Myocyte (in vitro differentiated cells): Measurements from ENCODE around the gene HAUS1. TPM values are rescaled to one million over a fixed set of nuclear protein-coding genes. Genes with fewer than 3 reads are reported as not detected.

Experiments used
- DNase-seq: peaks from one replicate; pipeline ENCODE4 v3.0.0-alpha.2; 2012; ENCODE audit warnings: low read depth
- polyA plus RNA-seq: library from polyadenylated mRNA; unstranded; fragments of >200 nt; gene quantifications from one replicate; pipeline ENCODE4 v1.2.1, GENCODE V29; 2012; ENCODE audit warnings: missing spikeins
- total RNA-seq: library from RNA; depleted of rRNA; stranded (reverse); fragments of >200 nt; gene quantifications from 2 replicates; pipeline ENCODE4 v1.2.3, GENCODE V29; 2014

HAUS1 gene
- 9.2 and 18.1 TPM in 2 replicates for total RNA-seq
- 11.7 TPM for polyA plus RNA-seq

GRCh38 chr18:46104128-46104911 lies at the start of gene HAUS1:
TSS of gene HAUS1 (plus strand) at chr18:46104385. CDS start at chr18:46104412, 27 bp downstream.
- DNase-seq = peak; percentile 88

DNA sequence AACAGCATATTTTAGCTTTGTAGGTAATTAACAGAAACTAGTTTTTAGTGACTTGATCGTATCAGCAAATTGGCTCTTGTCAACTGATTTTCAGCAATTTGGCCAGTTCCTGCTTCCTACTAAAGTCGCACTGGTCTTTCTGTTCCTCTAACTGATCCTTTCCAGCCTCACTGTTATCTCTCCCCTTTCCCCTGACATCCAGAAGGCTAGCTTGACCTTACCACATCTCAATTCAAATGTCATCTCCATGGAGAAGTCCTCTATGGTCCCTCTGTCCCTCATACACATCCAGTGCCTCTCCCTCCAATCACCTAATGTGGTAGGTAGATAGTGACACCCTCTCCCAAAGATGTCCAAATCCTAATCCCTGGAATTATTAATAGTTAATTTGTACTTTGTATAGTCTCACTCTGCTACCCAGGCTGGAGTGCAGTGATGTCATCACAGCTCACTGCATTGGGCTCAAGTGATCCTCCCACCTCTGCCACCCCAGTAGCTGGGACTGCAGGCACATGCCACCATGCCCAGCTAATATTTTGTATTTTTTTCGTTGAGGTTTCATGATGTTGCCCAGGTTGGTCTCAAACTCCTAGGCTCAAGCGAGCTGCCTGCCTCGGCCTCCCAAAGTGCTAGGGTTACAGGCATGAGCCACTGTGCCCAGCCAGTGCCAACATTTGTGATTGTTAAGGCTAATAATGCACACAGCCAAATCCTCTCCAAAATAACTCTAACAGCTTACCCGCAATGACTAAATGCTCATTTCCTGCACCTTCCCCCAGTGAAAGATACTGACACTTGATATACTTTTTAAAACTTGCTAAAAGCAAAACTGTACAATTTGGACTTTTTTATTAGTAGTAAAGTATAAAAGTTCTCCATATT lies 49.0 kb upstream of the HAUS1 start:
- peak; percentile 24 for DNase-seq

- DNase-seq = no peak
Measured at GRCh38 chr18:46055838-46056230, 48.4 kb upstream of the HAUS1 start.

- DNase-seq = no peak
Measured at GRCh38 chr18:46060359-46060841, 43.8 kb upstream of the HAUS1 start.

DNA sequence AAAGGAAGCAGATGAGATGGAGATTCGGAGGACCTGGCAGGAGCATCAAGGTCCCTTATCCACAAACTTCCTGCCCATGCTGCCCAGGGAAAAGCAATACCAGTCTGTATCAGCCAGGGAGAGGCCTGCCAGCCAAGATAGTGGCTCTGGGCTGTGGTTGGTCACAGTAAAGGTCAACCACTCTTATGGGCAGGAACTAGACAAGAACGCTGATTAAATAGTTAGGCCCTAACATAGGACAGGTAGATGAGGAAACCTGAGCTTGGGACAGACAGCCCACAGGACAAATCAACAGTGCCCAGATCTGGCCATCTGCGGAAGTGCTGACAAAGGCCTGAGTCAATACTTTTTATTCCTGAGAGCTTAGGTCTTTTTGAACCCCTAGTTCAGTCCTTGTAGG lies 42.8 kb upstream of the HAUS1 start:
- no peak for DNase-seq

DNA sequence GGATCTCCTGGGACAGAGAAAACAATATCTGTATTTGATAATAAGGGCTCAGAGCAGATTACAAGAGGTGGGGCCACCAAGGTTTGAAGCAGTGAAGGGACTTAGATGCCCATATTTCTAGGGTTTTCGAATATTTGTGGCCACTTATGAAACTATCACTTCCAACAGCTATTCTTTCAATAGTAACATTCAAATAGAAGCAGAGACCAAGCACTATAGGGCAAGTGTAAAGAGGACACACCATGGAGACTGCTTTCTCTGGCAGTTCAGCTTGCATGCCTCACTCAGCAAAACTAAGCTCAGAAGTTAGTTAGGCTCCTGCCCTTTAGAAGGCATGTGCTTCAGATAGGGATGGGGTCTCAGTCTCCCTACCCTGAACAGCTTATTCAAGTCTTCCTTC lies 42.4 kb upstream of the HAUS1 start:
- DNase-seq = no peak

DNA sequence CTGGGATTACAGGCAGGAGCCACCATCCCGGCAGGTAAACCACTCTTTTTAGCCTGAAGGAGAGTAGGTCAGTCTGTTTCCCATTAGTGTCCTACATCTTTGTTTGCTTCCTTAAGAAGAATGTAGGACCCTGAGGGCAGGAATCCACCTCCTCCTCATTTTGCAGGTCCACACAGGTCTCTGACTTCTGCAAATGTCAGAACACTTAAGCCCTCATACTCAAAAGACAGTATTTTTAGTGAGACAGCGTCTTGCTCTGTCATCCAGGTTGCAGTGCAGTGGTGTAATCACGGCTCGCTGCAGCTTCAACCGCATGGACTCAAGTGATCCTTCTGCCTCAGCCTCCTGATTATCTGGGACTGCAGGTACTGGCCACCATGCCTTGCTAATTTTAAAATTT lies 41.4 kb upstream of the HAUS1 start:
- DNase-seq = no peak

DNA sequence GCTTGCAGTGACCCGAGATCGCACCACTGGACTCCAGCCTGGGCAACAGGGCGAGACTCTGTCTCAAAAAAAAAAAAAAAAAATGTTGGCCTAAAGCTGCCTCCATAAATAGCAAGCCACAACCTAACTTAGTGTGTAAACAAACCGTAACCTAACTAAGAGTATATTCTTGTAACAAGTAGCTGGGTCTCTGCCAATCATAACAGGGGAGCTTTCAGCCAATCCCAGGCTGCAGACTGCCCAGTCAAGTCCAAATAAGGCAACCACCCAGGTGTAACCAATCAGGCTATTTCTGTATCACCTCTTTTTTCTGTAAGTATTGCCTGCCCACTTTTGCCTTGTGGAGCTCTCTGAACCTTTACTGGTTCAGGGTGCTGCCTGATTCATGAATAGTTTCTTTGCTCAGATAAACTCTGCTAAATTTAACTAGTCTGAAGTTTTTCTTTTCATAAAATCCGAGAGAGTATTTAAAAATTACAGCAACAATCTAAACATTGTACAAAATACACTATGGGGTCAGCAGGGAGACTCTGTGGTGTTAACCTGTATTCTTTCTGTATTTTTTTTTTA lies 36.7 kb upstream of the HAUS1 start:
- DNase-seq = peak; percentile 35

DNA sequence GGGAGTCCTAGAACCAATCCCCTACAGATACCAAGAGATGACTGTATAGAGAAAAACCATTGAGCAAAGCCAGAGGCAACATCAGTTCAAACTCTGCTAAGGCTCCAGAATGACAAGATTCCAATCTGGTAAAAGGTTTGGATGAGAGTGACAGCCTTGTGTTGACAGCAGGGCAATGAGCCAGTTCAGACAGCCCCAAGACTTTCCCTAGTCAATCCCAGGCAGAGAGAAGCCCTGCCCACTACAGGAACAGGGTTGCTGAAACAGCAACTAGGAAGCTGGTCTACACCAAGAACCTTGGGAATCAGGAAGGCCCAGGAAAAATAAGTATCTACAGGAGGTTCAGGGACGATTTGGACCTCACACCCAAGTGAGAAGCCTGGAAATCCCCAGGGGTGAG lies 35.4 kb upstream of the HAUS1 start:
- no peak for DNase-seq

DNA sequence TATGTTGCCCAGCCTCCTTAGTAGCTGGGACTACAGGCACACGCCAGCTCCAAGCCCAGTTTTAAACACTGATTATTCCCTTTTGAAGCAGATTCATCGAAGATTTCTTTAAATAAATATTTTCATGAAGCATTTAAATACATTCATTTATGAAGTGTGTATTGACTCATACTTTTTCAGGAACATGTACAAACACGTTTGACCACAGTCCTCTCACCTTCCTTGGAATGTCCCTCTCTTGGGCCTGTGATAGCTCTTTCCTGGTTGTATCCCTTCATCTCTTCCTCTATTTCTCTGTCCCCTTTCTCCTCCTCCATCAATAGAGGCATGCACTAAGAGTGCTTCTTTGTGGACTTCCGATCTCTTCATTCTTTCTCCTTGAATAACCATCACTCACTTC lies 34.7 kb upstream of the HAUS1 start:
- no peak for DNase-seq

DNA sequence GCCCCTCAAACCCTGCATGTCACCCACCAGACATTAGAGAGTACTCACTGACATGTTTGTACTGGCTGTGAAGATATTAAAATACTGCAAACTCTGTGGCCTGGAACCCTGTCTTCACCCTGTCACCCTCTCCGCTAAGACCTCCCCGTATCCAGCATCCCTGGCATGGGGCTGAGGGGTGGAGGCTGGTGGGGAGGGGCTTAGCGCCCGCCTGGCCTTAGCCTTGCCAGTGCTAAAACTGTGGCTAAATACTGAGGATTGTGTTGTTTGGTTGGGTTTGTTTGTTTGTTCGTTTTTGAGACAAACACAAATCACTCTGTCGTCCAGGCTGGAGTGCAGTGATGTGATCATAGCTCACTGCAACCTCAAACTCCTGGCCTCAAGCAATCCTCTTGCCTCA lies 34.0 kb upstream of the HAUS1 start:
- DNase-seq = no peak

DNA sequence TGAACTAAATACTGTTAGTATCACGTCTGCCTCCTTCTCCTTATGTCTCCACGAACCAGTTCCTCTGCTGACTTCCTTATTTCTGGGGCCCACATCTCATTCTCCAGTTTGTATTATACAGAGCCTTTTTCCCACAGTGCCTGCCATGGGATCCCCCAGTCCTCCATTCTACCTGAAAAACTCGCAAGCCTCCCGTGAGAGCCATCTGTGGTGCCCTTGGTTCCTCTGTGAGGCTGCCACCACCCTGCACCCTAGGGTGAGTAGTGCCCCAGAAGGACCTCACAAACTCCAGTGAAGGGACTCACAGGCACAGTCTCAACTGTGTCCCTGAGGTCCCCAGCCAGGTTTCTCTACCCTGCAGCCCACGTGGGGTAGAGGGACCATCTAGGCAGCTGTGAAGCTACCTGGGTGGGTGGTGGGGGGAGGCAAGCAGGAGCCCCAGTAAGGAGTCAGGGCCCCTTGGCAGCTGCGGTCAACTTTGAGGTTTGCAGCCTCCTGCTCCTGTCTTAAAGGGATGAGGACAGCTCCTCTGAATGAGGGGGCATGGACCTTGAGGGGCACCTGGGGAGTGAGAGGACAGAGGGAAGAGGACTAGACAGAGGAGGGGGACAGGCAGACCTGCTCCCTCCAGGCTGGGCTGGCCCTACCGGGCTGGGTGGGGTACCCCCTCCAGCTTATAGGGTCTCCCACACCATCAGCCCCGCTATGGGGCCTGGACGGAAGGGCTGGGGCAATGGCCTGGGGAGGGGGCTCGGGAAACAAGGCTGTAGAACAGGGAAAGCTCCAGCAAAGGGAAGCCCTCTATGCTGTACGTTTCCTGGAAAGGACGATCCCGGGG lies 33.2 kb upstream of the HAUS1 start:
- no peak for DNase-seq

DNA sequence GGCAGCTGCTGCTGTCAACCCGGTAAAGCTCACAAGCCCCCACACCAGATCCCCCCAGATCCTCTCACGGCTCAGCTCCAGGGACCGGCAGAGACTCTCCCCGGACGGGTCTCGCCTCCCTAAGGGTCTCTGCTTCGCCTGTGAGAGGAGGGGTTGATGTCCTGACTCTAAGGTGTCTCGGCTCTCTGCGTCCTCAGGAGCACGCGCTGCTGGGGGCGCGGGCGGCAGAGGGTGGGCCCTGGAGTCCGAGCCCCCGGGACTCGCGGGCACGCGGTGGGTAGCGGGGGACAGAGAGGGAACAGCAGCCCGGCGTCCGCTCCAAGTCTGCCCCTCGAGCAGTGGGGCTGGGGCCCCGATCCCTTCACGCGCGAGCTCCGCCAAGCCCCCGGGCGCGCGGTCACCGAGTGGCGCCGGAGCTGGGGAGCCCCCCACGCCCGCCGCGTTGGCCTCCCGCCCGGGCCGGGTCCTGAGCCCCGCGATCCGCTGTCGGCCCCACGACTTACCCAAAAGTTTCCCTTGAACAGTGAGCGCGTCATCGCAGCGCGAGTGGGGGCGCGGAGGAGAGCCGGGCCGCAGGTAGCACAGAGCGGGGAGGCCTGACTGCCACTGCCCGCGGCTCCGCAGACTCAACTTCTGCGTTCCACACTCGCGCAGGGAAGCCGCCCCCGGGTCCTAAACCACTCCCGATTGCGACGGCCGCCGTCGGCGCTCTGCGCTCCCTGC lies 32.4 kb upstream of the HAUS1 start, which contains the start of gene PSTPIP2:
PSTPIP2 (minus strand) TSS at position 608 of the 723 bp plus-strand sequence; CDS start at position 536, 72 bp downstream.
- peak; percentile 68 for DNase-seq

DNA sequence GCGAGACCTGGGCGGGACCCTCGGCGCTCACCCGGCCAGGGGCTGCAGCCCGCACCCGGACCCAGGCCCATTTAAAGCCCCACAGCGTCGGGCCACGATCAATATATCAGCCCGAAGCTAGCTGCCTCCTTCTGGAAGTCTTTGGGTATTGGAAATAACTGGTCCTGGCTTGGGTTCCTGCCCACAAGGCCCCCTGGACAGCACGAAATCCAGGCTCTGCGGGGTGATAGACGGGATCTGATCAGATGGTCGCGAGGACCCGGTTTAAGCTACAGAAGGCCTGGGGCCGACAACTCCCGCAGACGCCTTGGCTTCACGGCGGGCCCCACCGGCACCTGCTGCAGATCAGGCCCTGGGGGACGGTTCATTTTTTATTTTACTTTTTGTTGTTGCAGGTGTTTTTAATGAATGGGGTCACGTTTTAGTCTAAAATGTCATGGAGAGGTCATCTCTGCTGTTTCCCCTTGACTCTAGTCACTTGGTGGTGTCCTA lies 31.8 kb upstream of the HAUS1 start:
- DNase-seq = no peak

DNA sequence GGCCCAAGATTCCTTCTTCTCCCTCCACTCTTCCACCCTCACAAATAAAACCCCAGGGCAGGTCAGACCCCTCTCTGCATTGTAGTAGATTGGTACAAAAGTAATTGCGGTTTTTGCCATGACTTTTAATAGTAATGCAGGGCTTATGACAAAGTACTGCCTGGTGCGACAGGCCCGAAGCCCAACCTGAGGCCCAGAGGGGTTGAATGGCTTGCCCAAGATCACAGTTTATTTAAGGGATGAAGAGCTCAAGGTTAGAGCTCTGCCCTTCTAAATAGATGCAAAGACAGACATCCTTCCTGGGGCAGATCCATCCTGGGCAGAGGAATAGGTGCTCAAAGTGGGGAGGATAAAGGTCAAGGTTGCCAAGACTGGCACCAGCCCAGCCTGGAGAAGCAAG lies 31.2 kb upstream of the HAUS1 start:
- no peak for DNase-seq

GRCh38 chr18:46073474-46074331 lies 30.5 kb upstream of the HAUS1 start:
- peak; percentile 82 for DNase-seq

- DNase-seq = no peak
Measured at GRCh38 chr18:46079336-46079735, 24.8 kb upstream of the HAUS1 start.

DNA sequence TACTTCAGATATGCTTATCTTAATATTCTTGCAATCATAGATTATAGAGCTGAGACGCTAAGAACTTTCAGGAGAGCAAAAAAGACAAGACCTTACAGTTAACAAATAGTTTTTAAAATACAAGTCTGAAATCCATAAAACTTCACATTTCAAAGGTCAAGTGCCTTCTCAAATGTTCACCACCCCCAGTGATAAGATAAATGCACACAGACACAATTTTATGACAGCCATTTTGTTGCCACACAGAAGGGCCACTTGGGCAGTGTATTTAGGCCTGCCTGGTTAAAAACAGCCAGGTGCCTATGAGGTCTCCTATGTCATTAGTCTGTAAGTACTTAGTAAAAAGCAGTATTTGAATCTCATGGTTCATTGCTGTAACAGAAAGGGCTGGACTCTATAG lies 24.0 kb upstream of the HAUS1 start:
- no peak for DNase-seq

GRCh38 chr18:46084431-46084830 lies 19.8 kb upstream of the HAUS1 start:
- no peak for DNase-seq
